MCF 10A (cell line): ENCODE measurements around the gene DIAPH3. TPM values are rescaled to one million over a fixed set of nuclear protein-coding genes. Genes with fewer than 3 reads are reported as not detected.

Experiments used
- BruUV-seq: library from RNA; stranded (reverse); fragments of 400-500 nt; replicated peaks from 2 replicates; lab custom pipeline; 2021; lab: Mats Ljungman, UMichigan
- CTCF ChIA-PET: fragments of 300-600 bp; sonication (Branson Sonifier 250); formaldehyde crosslinking; extraction: SDS; loops from one replicate; lab custom pipeline; 2021; ENCODE audit warnings: antibody characterized with exemption, inconsistent platforms; lab: Yijun Ruan, JAX
- POLR2A ChIA-PET: fragments of 300-600, 350-650 bp; sonication (Branson Sonifier 250); formaldehyde crosslinking; extraction: SDS; loops from one replicate; lab custom pipeline; 2020; ENCODE audit warnings: antibody characterized with exemption, inconsistent platforms; lab: Yijun Ruan, JAX
- DNase-seq: peaks from one replicate; pipeline ENCODE4 v3.0.0-alpha.2; 2018; ENCODE audit not compliant: unreplicated experiment
- H3K27ac Mint-ChIP-seq: one replicate; pipeline ENCODE4 v1.8.0; 2022; ENCODE audit warnings: mild to moderate bottlenecking, low read depth, mixed read lengths; ENCODE audit not compliant: unreplicated experiment
- H3K27me3 Mint-ChIP-seq: one replicate; pipeline ENCODE4 v1.8.0; 2022; ENCODE audit warnings: mixed read lengths; ENCODE audit not compliant: insufficient read depth, unreplicated experiment
- H3K36me3 Mint-ChIP-seq: one replicate; pipeline ENCODE4 v1.8.0; 2022; ENCODE audit warnings: mild to moderate bottlenecking, moderate library complexity, mixed read lengths; ENCODE audit not compliant: insufficient read depth, unreplicated experiment
- H3K4me1 Mint-ChIP-seq: one replicate; pipeline ENCODE4 v1.8.0; 2022; ENCODE audit warnings: mixed read lengths; ENCODE audit not compliant: insufficient read depth, unreplicated experiment
- H3K4me3 Mint-ChIP-seq: one replicate; pipeline ENCODE4 v1.8.0; 2022; ENCODE audit warnings: mild to moderate bottlenecking, moderate library complexity, mixed read lengths; ENCODE audit not compliant: unreplicated experiment
- H3K9me3 Mint-ChIP-seq: one replicate; pipeline ENCODE4 v1.8.0; 2022; ENCODE audit warnings: mixed read lengths; ENCODE audit not compliant: unreplicated experiment
- intact Hi-C: fragments of 100-400 bp; cut with micrococcal nuclease; formaldehyde crosslinking; loops from 2 replicates; pipeline ENCODE4 v1.14.1; 2022
- total RNA-seq: library from RNA; stranded (reverse); gene quantifications from 2 replicates; pipeline ENCODE4 v1.2.3, GENCODE V29; 2022
- TF ChIP-seq, protein P1 (sequence below): fragments of 200-600 bp; IDR thresholded peaks from one replicate; pipeline ENCODE4 v1.8.0; 2022; ENCODE audit warnings: antibody characterized with exemption, mild to moderate bottlenecking; ENCODE audit not compliant: unreplicated experiment

DIAPH3 gene
- total RNA-seq, 1 experiment from 2014 or later = 34.7 TPM

GRCh38 chr13:59680429-59681024, 483.2 kb downstream of the DIAPH3 start:
- intact Hi-C loops = loop anchor here (1.0 to 10.0 kb wide), 6 partner anchors 91 to 648 kb away; partner anchors contain the start of gene DIAPH3

DNA sequence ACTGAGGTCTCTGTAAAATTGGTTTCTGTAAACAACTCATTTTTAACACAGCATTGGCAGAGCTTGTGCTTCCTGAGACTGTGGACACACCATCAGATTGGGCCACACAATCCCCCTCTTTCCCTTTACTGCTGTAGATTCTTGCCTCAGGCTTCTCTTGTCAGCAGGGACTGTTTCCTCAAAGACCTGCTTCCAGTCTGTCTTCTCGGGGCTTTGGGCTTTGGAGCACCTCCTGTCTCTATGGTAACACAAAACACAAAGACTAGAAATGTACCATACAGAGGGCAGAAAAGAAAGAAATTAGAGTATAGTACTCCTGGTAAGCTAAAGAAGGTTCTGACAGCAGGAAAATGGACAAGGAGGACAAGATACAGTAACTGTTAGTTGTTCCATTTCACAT, 484.5 kb downstream of the DIAPH3 start:
- Mint-ChIP-seq H3K36me3 (no peaks in the 10 kb centered on the region), H3K27ac (no peak overlapping the region), H3K4me3 (no peak overlapping the region), H3K9me3 (no peaks in the 10 kb centered on the region), H3K4me1 (no peaks in the 10 kb centered on the region), H3K27me3 (no peaks in the 10 kb centered on the region)
- TF ChIP-seq, protein P1, sequence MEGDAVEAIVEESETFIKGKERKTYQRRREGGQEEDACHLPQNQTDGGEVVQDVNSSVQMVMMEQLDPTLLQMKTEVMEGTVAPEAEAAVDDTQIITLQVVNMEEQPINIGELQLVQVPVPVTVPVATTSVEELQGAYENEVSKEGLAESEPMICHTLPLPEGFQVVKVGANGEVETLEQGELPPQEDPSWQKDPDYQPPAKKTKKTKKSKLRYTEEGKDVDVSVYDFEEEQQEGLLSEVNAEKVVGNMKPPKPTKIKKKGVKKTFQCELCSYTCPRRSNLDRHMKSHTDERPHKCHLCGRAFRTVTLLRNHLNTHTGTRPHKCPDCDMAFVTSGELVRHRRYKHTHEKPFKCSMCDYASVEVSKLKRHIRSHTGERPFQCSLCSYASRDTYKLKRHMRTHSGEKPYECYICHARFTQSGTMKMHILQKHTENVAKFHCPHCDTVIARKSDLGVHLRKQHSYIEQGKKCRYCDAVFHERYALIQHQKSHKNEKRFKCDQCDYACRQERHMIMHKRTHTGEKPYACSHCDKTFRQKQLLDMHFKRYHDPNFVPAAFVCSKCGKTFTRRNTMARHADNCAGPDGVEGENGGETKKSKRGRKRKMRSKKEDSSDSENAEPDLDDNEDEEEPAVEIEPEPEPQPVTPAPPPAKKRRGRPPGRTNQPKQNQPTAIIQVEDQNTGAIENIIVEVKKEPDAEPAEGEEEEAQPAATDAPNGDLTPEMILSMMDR = no peak
- intact Hi-C loops = no loop called here
- ChIA-PET POLR2A (no interaction called here), CTCF (interaction anchor here (0.6 to 7.3 kb wide), 20 partner anchors 9 to 1856 kb away, joined by 3 to 72 read pairs (median 7); no protein-coding TSS in a partner anchor)
- DNase-seq = no peak
- no TSS peak for BruUV-seq

More at GRCh38 chr13:59680429-59681024, 483.2 kb downstream of the DIAPH3 start:
- POLR2A ChIA-PET = interaction anchor here (0.6 to 1.4 kb wide), 2 partner anchors 226 to 396 kb away, joined by 3 to 4 read pairs; no protein-coding TSS in a partner anchor
- H3K27ac Mint-ChIP-seq = no peak overlapping the region
- H3K27me3 Mint-ChIP-seq = no peaks in the 10 kb centered on the region
- H3K36me3 Mint-ChIP-seq = no peaks in the 10 kb centered on the region
- no peaks in the 10 kb centered on the region for H3K4me1 Mint-ChIP-seq
- DNase-seq = peak; percentile 42
- TF ChIP-seq, protein P1 = peak; percentile 63
- BruUV-seq = no TSS peak
- no peak overlapping the region for H3K4me3 Mint-ChIP-seq
- CTCF ChIA-PET = interaction anchor here (0.5 to 7.3 kb wide), 45 partner anchors 9 to 1374 kb away, joined by 3 to 72 read pairs (median 4); no protein-coding TSS in a partner anchor
- no peaks in the 10 kb centered on the region for H3K9me3 Mint-ChIP-seq

GRCh38 chr13:59677966-59678814, 485.5 kb downstream of the DIAPH3 start:
- no TSS peak for BruUV-seq
- POLR2A ChIA-PET = interaction anchor here (0.5 kb wide), 1 partner anchor 1248 kb away, joined by 3 read pairs; no protein-coding TSS in a partner anchor
- Mint-ChIP-seq H3K27me3 (no peaks in the 10 kb centered on the region), H3K27ac (no peak overlapping the region), H3K36me3 (no peaks in the 10 kb centered on the region), H3K4me3 (no peak overlapping the region), H3K4me1 (no peaks in the 10 kb centered on the region), H3K9me3 (no peaks in the 10 kb centered on the region)
- TF ChIP-seq, protein P1 = peak; percentile 47
- DNase-seq = peak; percentile 53
- intact Hi-C loops = loop anchor here (1.0 kb wide), 1 partner anchor 287 kb away; no protein-coding TSS in a partner anchor
- CTCF ChIA-PET = interaction anchor here (0.6 to 7.3 kb wide), 26 partner anchors 8 to 1749 kb away, joined by 3 to 72 read pairs (median 4); no protein-coding TSS in a partner anchor

DNA sequence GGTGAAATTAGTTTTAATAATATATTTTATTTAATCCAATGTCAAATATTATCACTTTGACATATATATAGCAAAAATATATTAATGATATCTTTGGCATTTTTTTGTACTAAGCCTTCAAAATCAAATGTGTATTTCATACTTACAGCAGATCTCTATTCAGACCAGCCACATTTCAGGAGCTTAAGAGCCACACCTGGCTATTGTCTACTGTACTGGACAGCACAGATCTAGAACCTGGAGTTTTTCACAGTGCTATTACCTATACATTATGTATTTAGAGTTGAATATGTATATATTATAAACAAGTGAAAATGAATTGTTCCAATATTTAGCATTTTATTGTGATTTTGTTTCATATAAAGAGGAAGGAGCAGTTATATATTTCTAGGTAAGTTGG, 486.3 kb downstream of the DIAPH3 start:
- BruUV-seq = no TSS peak
- TF ChIP-seq, protein P1 = no peak
- Mint-ChIP-seq H3K27me3 (no peaks in the 10 kb centered on the region), H3K9me3 (no peaks in the 10 kb centered on the region), H3K36me3 (no peaks in the 10 kb centered on the region), H3K4me3 (no peak overlapping the region), H3K27ac (no peak overlapping the region), H3K4me1 (no peaks in the 10 kb centered on the region)
- DNase-seq = no peak
- CTCF ChIA-PET = interaction anchor here (0.6 to 7.3 kb wide), 18 partner anchors 9 to 1748 kb away, joined by 3 to 72 read pairs (median 4); no protein-coding TSS in a partner anchor
- POLR2A ChIA-PET = no interaction called here
- intact Hi-C loops = no loop called here
